Loucy (cell line): ENCODE results near the gene STX18.

Source experiments
- H2AFZ ChIP-seq: fragments of 200-600 bp; sonication (generic); 2 replicates; pipeline ENCODE4 v1.6.0; 2016; ENCODE audit warnings: antibody characterized with exemption, mild to moderate bottlenecking, low read length, moderate library complexity
- H3F3A ChIP-seq: fragments of 200-600 bp; 2 replicates; pipeline ENCODE4 v1.6.0; 2016; ENCODE audit warnings: antibody characterized with exemption, low read depth, mild to moderate bottlenecking
- H3K27me3 ChIP-seq: fragments of 200-600 bp; sonication (generic); 2 replicates; pipeline ENCODE4 v1.6.1; 2014; ENCODE audit warnings: low read length, mild to moderate bottlenecking; ENCODE audit not compliant: insufficient read depth, poor library complexity, severe bottlenecking
- H3K36me3 ChIP-seq: fragments of 200-600 bp; sonication (generic); 2 replicates; pipeline ENCODE4 v1.6.1; 2016; ENCODE audit warnings: low read length; ENCODE audit not compliant: insufficient read depth
- H3K4me1 ChIP-seq: fragments of 200-600 bp; sonication (generic); 2 replicates; pipeline ENCODE4 v1.5.1; 2014; ENCODE audit warnings: low read length, mild to moderate bottlenecking; ENCODE audit not compliant: insufficient read depth, poor library complexity, severe bottlenecking
- H3K4me2 ChIP-seq: fragments of 200-600 bp; sonication (generic); 2 replicates; pipeline ENCODE4 v1.6.0; 2014; ENCODE audit warnings: antibody characterized with exemption, low read length, low read depth, mild to moderate bottlenecking; ENCODE audit not compliant: poor library complexity, severe bottlenecking
- H3K4me3 ChIP-seq: fragments of 200-600 bp; sonication (generic); 2 replicates; pipeline ENCODE4 v1.5.1; 2014; ENCODE audit warnings: low read length, mild to moderate bottlenecking, mixed read lengths; ENCODE audit not compliant: poor library complexity, severe bottlenecking
- H3K79me2 ChIP-seq: fragments of 200-600 bp; sonication (generic); 2 replicates; pipeline ENCODE4 v1.6.1; 2014; ENCODE audit warnings: low read length; ENCODE audit not compliant: insufficient read depth
- H3K9ac ChIP-seq: fragments of 200-600 bp; sonication (generic); 2 replicates; pipeline ENCODE4 v1.6.0; 2014; ENCODE audit warnings: mild to moderate bottlenecking, low read depth, low read length, moderate library complexity; ENCODE audit not compliant: poor library complexity, severe bottlenecking
- H3K9me2 ChIP-seq: fragments of 200-600 bp; sonication (generic); replicated peaks from 2 replicates; pipeline ENCODE4 v1.6.1; 2016; ENCODE audit warnings: low read depth, low read length, mixed read lengths
- H3K9me3 ChIP-seq: fragments of 200-600 bp; sonication (generic); 2 replicates; pipeline ENCODE4 v1.6.1; 2014; ENCODE audit warnings: mild to moderate bottlenecking, antibody characterized with exemption, low read length, low read depth; ENCODE audit not compliant: insufficient read depth
- H4K20me1 ChIP-seq: fragments of 200-600 bp; sonication (generic); 2 replicates; pipeline ENCODE4 v1.6.0; 2014; ENCODE audit warnings: antibody characterized with exemption, low read length, mild to moderate bottlenecking; ENCODE audit not compliant: insufficient read depth, poor library complexity, severe bottlenecking
- EZH2phosphoT487 ChIP-seq: fragments of 200-600 bp; IDR thresholded peaks from 2 replicates; pipeline ENCODE4 v1.6.1; 2018; ENCODE audit warnings: antibody characterized with exemption, mild to moderate bottlenecking, moderate library complexity, borderline replicate concordance
- TF ChIP-seq, protein P1 (sequence below): fragments of 200-600 bp; sonication (generic); conservative IDR thresholded peaks from 2 replicates; pipeline ENCODE4 v1.5.1; 2014; ENCODE audit warnings: mild to moderate bottlenecking, antibody characterized with exemption, low read length

The STX18 gene

DNA sequence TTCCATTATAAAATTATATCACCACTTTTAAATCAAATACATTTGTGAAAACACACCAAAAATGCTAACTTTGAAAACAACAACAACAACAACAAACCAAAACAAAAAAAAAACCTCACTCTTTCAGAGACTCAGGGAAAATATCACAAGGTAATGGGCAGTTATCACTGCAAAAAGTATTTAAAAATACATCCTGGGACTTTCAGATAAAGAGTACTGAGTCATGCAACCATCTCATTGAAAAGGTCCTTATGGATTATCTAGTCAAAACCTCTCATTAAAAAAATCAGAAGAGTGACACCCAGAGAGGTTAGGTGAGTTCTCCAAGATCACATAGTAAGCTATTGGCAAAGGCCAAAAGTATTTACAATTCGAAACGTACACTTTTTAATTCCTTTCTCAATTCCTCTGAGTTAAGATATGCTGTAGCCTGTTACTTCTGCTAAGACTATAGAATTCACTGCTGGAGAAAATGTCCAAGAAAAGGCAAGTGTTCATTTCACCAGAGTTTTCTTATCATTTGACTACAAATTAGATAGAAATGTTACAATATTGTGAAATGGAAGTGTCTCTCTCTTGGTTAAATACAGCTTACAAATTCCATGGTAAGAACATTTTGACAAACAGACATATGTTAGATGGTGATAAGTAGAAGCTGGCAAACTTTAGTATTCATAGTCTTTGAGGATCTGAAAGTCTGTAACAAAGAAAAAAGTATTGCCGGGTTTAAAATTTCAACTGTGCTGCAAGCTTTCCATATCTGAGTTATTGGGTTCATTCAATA lies 9.3 kb downstream of the STX18 start:
- H4K20me1 ChIP-seq = peaks cover 12% of the 10 kb centered on the region
- H3K79me2 ChIP-seq = peaks cover 51% of the 10 kb centered on the region
- no peak overlapping the region for H3K4me3 ChIP-seq
- H3K9me2 ChIP-seq = no peaks in the 10 kb centered on the region
- H3K36me3 ChIP-seq = no peaks in the 10 kb centered on the region; the same call in 1 of the 2 replicates
- no peak overlapping the region for H3K9ac ChIP-seq
- H3K4me2 ChIP-seq = no peak overlapping the region
- H3K27me3 ChIP-seq = no peaks in the 10 kb centered on the region
- H3K4me1 ChIP-seq = peaks cover under 1% of the 10 kb centered on the region
- no peaks in the 10 kb centered on the region for H3F3A ChIP-seq
- TF ChIP-seq EZH2phosphoT487 = no peak
- TF ChIP-seq, protein P1, sequence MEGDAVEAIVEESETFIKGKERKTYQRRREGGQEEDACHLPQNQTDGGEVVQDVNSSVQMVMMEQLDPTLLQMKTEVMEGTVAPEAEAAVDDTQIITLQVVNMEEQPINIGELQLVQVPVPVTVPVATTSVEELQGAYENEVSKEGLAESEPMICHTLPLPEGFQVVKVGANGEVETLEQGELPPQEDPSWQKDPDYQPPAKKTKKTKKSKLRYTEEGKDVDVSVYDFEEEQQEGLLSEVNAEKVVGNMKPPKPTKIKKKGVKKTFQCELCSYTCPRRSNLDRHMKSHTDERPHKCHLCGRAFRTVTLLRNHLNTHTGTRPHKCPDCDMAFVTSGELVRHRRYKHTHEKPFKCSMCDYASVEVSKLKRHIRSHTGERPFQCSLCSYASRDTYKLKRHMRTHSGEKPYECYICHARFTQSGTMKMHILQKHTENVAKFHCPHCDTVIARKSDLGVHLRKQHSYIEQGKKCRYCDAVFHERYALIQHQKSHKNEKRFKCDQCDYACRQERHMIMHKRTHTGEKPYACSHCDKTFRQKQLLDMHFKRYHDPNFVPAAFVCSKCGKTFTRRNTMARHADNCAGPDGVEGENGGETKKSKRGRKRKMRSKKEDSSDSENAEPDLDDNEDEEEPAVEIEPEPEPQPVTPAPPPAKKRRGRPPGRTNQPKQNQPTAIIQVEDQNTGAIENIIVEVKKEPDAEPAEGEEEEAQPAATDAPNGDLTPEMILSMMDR = no peak
- H3K9me3 ChIP-seq = no peaks in the 10 kb centered on the region
- no peak overlapping the region for H2AFZ ChIP-seq

GRCh38 chr4:4529392-4529791 lies 12.5 kb downstream of the STX18 start:
- peaks cover 16% of the 10 kb centered on the region for H4K20me1 ChIP-seq
- no peaks in the 10 kb centered on the region for H3K9me2 ChIP-seq
- H3F3A ChIP-seq = no peaks in the 10 kb centered on the region
- H2AFZ ChIP-seq = no peak overlapping the region
- H3K4me3 ChIP-seq = no peak overlapping the region
- TF ChIP-seq, protein P1 = no peak
- TF ChIP-seq EZH2phosphoT487 = no peak
- no peak overlapping the region for H3K4me2 ChIP-seq
- no peaks in the 10 kb centered on the region for H3K27me3 ChIP-seq
- H3K4me1 ChIP-seq = no peaks in the 10 kb centered on the region
- H3K9me3 ChIP-seq = no peaks in the 10 kb centered on the region
- peaks cover 46% of the 10 kb centered on the region; the same call in 1 of the 2 replicates for H3K79me2 ChIP-seq
- no peaks in the 10 kb centered on the region; the same call in 1 of the 2 replicates for H3K36me3 ChIP-seq
- H3K9ac ChIP-seq = no peak overlapping the region

GRCh38 chr4:4526401-4526800 lies 15.4 kb downstream of the STX18 start:
- no peak overlapping the region for H2AFZ ChIP-seq
- no peaks in the 10 kb centered on the region; the same call in 1 of the 2 replicates for H3K36me3 ChIP-seq
- H3F3A ChIP-seq = no peaks in the 10 kb centered on the region
- no peaks in the 10 kb centered on the region for H3K9me2 ChIP-seq
- H4K20me1 ChIP-seq = peaks cover 31% of the 10 kb centered on the region
- H3K9ac ChIP-seq = no peak overlapping the region
- H3K9me3 ChIP-seq = no peaks in the 10 kb centered on the region
- H3K4me1 ChIP-seq = no peaks in the 10 kb centered on the region
- H3K4me2 ChIP-seq = no peak overlapping the region
- no peaks in the 10 kb centered on the region for H3K27me3 ChIP-seq
- H3K79me2 ChIP-seq = peaks cover 25% of the 10 kb centered on the region; the same call in 1 of the 2 replicates
- no peak overlapping the region for H3K4me3 ChIP-seq
- TF ChIP-seq, protein P1 = no peak
- TF ChIP-seq EZH2phosphoT487 = no peak
